ENCODE measurements around the gene SESN1.

GRCh38 chr6:109118337-109118736 lies 23.7 kb upstream of the SESN1 start:
- TF ChIP-seq CTCF (IDR thresholded peaks at IDR 0.05): no peak
- TF ChIP-seq PHF8 (IDR thresholded peaks at IDR 0.05; ENCODE audit: borderline replicate concordance, low read depth): no peak
- no peak for TF ChIP-seq ELK1 (IDR thresholded peaks at IDR 0.05; ENCODE audit: low read depth, low read length)
- TF ChIP-seq CHD2 (IDR thresholded peaks at IDR 0.05; ENCODE audit: low read length, partially characterized antibody): no peak
- TF ChIP-seq JUNB (IDR thresholded peaks at IDR 0.05): no peak
- no peak for TF ChIP-seq HES2 (IDR thresholded peaks at IDR 0.05)
- TF ChIP-seq RCOR1 (IDR thresholded peaks at IDR 0.05; ENCODE audit: low read depth, low read length): no peak
- TF ChIP-seq POLR2A (IDR thresholded peaks at IDR 0.05; ENCODE audit: low read length): no peak
- TF ChIP-seq SREBF2 (IDR thresholded peaks at IDR 0.05): no peak
- no peak for TF ChIP-seq MAFK (IDR thresholded peaks at IDR 0.05; ENCODE audit: partially characterized antibody)
- TF ChIP-seq NPAS2 (CRISPR knock-in tag; IDR thresholded peaks at IDR 0.05; ENCODE audit: borderline replicate concordance): no peak
- no peak for TF ChIP-seq MAX (IDR thresholded peaks at IDR 0.05)
- no peak for TF ChIP-seq MAZ (IDR thresholded peaks at IDR 0.05; ENCODE audit: borderline replicate concordance, low read depth, low read length)
